MG63 (cell line): Measurements from ENCODE around the gene EOGT. TPM values are rescaled to one million over a fixed set of nuclear protein-coding genes. Genes with fewer than 3 reads are reported as not detected.

Experiments used
- DNase-seq: peaks from one replicate; pipeline ENCODE4 v3.0.0-alpha.2; 2020
- H3K27me3 ChIP-seq: fragments of 250-450 bp; sonication (Bioruptor Pico); 2 replicates; pipeline ENCODE4 v1.5.1; 2020; ENCODE audit warnings: mild to moderate bottlenecking, moderate library complexity
- H3K36me3 ChIP-seq: fragments of 250-450 bp; sonication (Bioruptor Pico); 2 replicates; pipeline ENCODE4 v1.5.1; 2020; ENCODE audit warnings: mild to moderate bottlenecking, moderate library complexity
- H3K4me3 ChIP-seq: fragments of 250-450 bp; sonication (Bioruptor Pico); 2 replicates; pipeline ENCODE4 v1.5.1; 2020; ENCODE audit warnings: mild to moderate bottlenecking, moderate library complexity
- H3K9me3 ChIP-seq: fragments of 250-450 bp; sonication (Bioruptor Pico); 2 replicates; pipeline ENCODE4 v1.5.1; 2020; ENCODE audit warnings: mild to moderate bottlenecking, moderate library complexity
- total RNA-seq: library from RNA; depleted of rRNA; stranded (reverse); fragments of >200 nt; shearing (Covaris generic); gene quantifications from 2 replicates; pipeline ENCODE4 v1.2.3, GENCODE V29; 2014; ENCODE audit warnings: low replicate concordance

Gene EOGT
- total RNA-seq, 1 experiment from 2014 or later: 13.9 TPM

DNA sequence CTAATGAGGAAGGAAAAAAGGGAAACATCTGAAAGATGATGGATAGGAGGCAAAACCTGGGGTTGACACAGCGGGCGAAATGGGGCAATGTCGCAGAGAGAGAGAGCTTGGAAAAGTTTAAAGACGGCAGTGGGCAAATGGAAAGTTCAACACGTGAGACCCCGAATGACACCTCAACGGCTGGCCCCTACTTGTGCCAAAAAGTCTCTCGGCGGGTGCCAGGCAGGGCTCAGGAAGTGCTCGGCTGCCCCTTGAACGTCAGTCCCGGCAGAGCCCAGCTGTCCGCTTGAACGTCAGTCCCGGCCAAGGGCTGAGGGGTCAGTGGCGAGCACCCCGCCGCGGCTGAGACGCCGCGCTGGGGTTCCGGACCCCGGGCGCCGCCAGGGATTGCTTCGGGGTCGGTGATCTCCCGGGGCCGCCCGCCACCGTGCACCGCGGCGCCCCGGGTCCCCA, 658 bp downstream of the EOGT start:
- Histone ChIP-seq H3K36me3 (peaks cover 17% of the 10 kb centered on the region), H3K9me3 (no peaks in the 10 kb centered on the region), H3K27me3 (no peaks in the 10 kb centered on the region), H3K4me3 (peak overlapping the region; percentile 74)
- peak; percentile 49 for DNase-seq

DNA sequence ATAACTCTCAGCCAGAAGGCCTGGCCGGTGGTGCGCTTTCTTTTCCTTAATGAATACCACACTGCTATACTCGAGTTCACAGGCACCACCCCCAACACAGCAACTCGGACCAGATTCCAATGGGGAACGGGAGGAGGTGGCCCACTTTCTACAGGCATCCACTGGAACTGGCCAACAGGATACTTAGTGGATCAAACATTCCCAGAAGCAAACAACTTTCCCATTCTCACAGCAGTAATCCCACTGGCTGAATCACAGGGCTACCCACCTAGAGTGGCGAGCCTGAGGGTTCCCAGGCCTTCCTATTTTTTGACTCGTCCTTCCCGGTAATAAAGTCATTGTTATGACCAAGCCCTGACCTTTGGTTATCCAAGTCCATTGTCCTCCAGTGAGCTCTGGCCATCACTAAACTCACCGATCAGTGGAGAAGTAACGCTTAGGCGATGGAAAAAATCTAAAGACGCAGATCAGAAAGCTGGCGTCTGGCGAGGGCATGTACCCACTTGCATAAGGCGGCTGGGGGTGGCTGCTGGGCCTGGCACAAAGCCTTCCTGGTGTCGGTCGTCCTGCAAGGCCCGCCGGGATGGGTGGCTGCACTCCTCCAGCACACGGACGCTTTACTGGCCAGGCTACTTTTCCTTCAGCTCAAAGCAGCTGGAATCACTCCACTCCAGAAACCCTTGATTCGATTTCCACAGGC, 1.2 kb downstream of the EOGT start:
- no peaks in the 10 kb centered on the region for H3K9me3 ChIP-seq
- H3K4me3 ChIP-seq: peak overlapping the region; percentile 74
- no peaks in the 10 kb centered on the region for H3K27me3 ChIP-seq
- no peak for DNase-seq
- H3K36me3 ChIP-seq: peaks cover 19% of the 10 kb centered on the region

- peaks cover 25% of the 10 kb centered on the region for H3K36me3 ChIP-seq
- H3K9me3 ChIP-seq: no peaks in the 10 kb centered on the region
- DNase-seq: no peak
- H3K27me3 ChIP-seq: no peaks in the 10 kb centered on the region
- no peak overlapping the region for H3K4me3 ChIP-seq
Observed at GRCh38 chr3:69011096-69011730, 2.3 kb downstream of the EOGT start.

- DNase-seq: peak; percentile 70
- Histone ChIP-seq H3K36me3 (peaks cover 25% of the 10 kb centered on the region), H3K9me3 (no peaks in the 10 kb centered on the region), H3K27me3 (no peaks in the 10 kb centered on the region), H3K4me3 (no peak overlapping the region)
Observed at GRCh38 chr3:69009559-69010410, 3.7 kb downstream of the EOGT start.

- H3K9me3 ChIP-seq: no peaks in the 10 kb centered on the region
- no peak overlapping the region for H3K4me3 ChIP-seq
- H3K27me3 ChIP-seq: no peaks in the 10 kb centered on the region
- DNase-seq: peak; percentile 19
- H3K36me3 ChIP-seq: peaks cover 28% of the 10 kb centered on the region
Observed at GRCh38 chr3:69008980-69009379, 4.5 kb downstream of the EOGT start.

DNA sequence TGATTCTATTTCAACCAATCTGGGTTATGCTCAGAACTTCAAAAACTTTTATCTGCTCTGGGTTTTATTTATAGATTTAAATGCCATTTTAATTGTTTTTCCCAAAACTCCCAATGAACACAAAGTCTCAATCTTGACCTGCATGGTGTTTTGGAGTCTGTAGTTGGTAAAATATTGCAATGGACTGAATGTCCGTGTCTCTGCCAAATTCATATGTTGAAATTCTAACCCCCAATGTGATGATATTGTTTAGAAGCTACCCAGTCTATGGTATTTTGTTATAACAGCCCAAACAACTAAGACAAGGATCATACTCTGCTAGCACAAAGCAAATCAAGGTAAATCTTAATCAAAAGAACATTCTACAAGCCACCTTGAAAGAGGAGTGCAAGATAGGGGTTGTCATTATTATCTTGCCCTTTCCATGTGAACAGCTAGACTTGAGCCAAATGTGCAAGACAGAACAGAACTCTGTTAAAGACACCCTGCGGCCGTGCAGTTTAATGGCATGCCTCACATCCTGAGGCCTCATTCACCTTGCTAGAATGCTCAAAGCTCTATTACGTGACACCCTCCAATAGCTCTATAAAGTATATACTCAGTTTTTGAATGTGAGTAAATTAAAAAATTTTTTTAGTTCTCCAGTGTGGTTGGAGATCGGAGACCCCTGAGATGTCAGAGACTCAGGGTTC, 7.5 kb downstream of the EOGT start:
- Histone ChIP-seq H3K27me3 (no peaks in the 10 kb centered on the region), H3K4me3 (no peak overlapping the region), H3K36me3 (peaks cover 34% of the 10 kb centered on the region), H3K9me3 (no peaks in the 10 kb centered on the region)
- DNase-seq: no peak

- H3K9me3 ChIP-seq: no peaks in the 10 kb centered on the region
- H3K36me3 ChIP-seq: peaks cover 34% of the 10 kb centered on the region
- no peaks in the 10 kb centered on the region for H3K27me3 ChIP-seq
- no peak for DNase-seq
- H3K4me3 ChIP-seq: no peak overlapping the region
Observed at GRCh38 chr3:69005071-69005790, 8.3 kb downstream of the EOGT start.

DNA sequence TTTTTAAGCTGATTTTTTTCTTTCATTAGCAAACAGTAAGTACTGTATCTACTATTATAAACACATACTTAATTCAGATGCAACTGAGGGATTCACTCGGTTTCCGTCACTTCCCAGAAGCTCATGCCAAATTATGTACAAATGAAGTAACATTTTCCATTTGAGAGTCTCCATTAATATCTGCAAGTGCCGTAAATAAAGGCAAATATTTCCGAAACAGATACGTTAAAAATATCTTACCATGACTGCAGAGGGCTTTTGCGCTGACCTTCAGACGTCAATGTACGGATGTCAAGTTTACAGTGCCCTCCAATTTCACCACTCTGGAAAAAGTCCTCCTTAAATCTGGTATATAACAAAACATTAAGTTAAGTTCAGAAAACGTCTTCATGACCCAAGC, 9.3 kb downstream of the EOGT start:
- H3K36me3 ChIP-seq: peaks cover 31% of the 10 kb centered on the region
- no peaks in the 10 kb centered on the region for H3K27me3 ChIP-seq
- H3K9me3 ChIP-seq: no peaks in the 10 kb centered on the region
- no peak overlapping the region for H3K4me3 ChIP-seq
- no peak for DNase-seq

DNA sequence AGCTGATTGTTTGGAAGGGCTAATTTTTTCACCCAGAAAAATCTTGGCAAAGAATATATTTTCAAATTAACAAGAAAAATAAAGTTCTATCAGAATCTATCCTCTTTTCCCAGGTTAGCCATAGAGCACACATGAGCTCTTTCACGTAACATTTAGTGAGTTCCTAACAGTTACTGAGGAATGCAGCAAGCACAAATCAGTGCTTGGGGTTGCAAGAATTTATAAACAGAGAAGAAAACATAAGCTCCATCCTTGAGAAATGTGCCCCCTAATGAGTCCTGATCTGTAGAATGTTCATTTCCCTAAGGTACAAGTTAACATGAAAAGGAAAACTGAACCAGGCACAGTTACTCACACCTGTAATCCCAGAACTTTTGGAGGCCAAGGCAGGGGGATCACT, 13.9 kb downstream of the EOGT start:
- H3K36me3 ChIP-seq: peaks cover 12% of the 10 kb centered on the region
- no peak for DNase-seq
- H3K4me3 ChIP-seq: no peak overlapping the region
- no peaks in the 10 kb centered on the region for H3K9me3 ChIP-seq
- no peaks in the 10 kb centered on the region for H3K27me3 ChIP-seq

DNA sequence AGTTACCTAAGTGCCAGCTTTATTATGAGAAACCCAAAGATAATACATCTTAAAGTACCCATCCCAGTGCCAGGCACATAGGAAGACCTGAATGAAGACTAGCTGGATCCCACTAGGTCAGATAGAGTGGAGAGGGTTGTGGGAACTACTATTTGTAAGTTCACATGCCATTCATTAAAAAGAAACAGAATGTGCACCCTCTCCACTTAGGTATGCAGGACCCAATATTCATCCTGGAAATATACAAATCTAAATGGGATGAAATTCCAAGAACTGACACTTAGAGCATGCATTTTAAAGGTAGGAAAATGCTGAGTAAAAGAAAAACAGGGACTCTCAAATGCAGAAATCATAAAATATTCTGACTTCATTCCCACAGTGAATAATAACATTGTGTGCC, 14.3 kb downstream of the EOGT start:
- no peak for DNase-seq
- no peaks in the 10 kb centered on the region for H3K27me3 ChIP-seq
- no peak overlapping the region for H3K4me3 ChIP-seq
- H3K36me3 ChIP-seq: peaks cover 11% of the 10 kb centered on the region
- no peaks in the 10 kb centered on the region for H3K9me3 ChIP-seq

- DNase-seq: no peak
- Histone ChIP-seq H3K9me3 (no peaks in the 10 kb centered on the region), H3K4me3 (no peak overlapping the region), H3K36me3 (peaks cover 8% of the 10 kb centered on the region), H3K27me3 (no peaks in the 10 kb centered on the region)
Observed at GRCh38 chr3:68997887-68998286, 15.6 kb downstream of the EOGT start.

GRCh38 chr3:68996356-68996995, 17.0 kb downstream of the EOGT start:
- Histone ChIP-seq H3K4me3 (no peak overlapping the region), H3K27me3 (no peaks in the 10 kb centered on the region), H3K9me3 (no peaks in the 10 kb centered on the region), H3K36me3 (peaks cover 7% of the 10 kb centered on the region)
- no peak for DNase-seq

- Histone ChIP-seq H3K4me3 (no peak overlapping the region), H3K27me3 (no peaks in the 10 kb centered on the region), H3K36me3 (peaks cover 7% of the 10 kb centered on the region), H3K9me3 (no peaks in the 10 kb centered on the region)
- no peak for DNase-seq
Observed at GRCh38 chr3:68988740-68989139, 24.7 kb downstream of the EOGT start.

DNA sequence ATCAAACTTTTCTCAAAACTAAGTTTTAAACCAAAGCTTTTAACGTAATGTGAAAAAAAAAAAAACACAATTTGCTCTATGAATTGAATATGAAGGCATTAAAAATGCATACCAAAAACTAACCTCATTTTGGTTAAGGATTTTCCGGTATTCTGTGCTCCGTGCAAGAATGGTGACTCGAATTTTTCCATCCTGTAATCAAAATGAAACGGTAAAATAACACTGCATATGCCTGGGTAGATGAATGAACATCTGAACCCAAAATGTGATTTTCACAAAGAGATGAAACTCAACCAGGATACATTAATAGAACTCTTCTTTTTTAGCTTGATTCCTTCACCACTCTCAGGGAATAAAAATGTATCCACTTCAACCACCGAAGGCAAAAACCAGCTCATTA, 26.2 kb downstream of the EOGT start:
- DNase-seq: no peak
- Histone ChIP-seq H3K27me3 (no peaks in the 10 kb centered on the region), H3K4me3 (no peak overlapping the region), H3K36me3 (peaks cover 7% of the 10 kb centered on the region), H3K9me3 (no peaks in the 10 kb centered on the region)

DNA sequence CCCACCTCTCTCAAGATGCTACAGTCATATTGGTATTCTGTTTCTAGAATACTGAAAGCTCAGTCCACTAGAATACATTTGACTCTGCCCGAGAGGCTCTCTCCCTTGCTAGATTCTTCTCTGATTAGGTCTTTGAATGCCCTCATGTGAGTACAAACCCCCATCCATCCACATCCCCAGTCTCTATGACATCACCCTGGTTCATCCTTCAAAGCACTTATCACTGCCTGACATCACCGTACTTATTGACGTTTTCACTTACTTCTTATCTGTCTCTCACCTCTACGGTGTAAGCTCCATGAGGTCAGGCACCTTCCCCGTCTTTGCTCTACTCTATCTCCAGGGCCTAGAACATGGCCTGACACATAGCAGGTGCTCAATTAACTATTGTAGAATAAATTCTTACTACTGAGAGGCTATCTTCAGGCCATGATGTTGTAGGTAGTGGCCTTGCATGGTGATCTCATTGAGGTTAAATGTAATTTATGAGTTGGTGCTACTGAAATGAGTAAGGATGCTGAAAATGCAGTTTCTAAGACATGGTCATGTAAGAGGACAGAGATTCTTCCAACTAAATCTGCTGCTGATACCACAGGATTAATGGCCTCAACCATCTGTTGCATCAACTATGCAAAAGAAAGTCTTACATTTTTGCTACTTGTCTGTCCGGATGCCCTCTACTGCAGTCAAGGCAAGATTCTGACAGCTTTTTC, 26.8 kb downstream of the EOGT start:
- H3K36me3 ChIP-seq: peaks cover 7% of the 10 kb centered on the region
- no peak for DNase-seq

More for the DNA sequence above, 26.8 kb downstream of the EOGT start:
- no peak overlapping the region for H3K4me3 ChIP-seq
- no peaks in the 10 kb centered on the region for H3K27me3 ChIP-seq
- H3K9me3 ChIP-seq: no peaks in the 10 kb centered on the region
